HEK293 (cell line): ENCODE results near the gene EXTL1.

ENCODE experiments used
- FEZF1 ChIP-seq: fragments of 450-650 bp; formaldehyde crosslinking; IDR thresholded peaks from 2 replicates; pipeline ENCODE4 v1.5.1; 2016; ENCODE audit warnings: missing biosample characterization, missing genetic modification characterization
- SCRT1 ChIP-seq: fragments of 450-650 bp; formaldehyde crosslinking; IDR thresholded peaks from 2 replicates; pipeline ENCODE4 v1.5.1; 2016; ENCODE audit warnings: missing biosample characterization, missing genetic modification characterization, borderline replicate concordance
- TCF7L2 ChIP-seq: IDR thresholded peaks from 2 replicates; pipeline ENCODE4 v1.6.1; 2011; ENCODE audit warnings: low read depth, mild to moderate bottlenecking, inconsistent platforms, low read length, moderate library complexity, borderline replicate concordance
- ZNF133 ChIP-seq: fragments of 450-650 bp; formaldehyde crosslinking; IDR thresholded peaks from 2 replicates; pipeline ENCODE4 v1.5.1; 2016; ENCODE audit warnings: missing biosample characterization, missing genetic modification characterization
- ZNF140 ChIP-seq: fragments of 450-650 bp; formaldehyde crosslinking; IDR thresholded peaks from 2 replicates; pipeline ENCODE4 v1.5.1; 2016; ENCODE audit warnings: missing biosample characterization, missing genetic modification characterization
- ZNF24 ChIP-seq: fragments of 450-650 bp; formaldehyde crosslinking; IDR thresholded peaks from 2 replicates; pipeline ENCODE4 v1.5.1; 2016; ENCODE audit warnings: missing biosample characterization, missing genetic modification characterization
- ZNF274 ChIP-seq, 2 experiments: fragments of 200-500 bp in 1 of 2; fragments of 450-650 bp in 1 of 2; sonication (Bioruptor generic) in 1 of 2; formaldehyde crosslinking in 1 of 2; IDR thresholded peaks; 2 replicates each; pipeline versions ENCODE4 v1.5.1 to v1.6.1; 2014 to 2016; ENCODE audit warnings: borderline replicate concordance in 1 of 2, inconsistent platforms in 1 of 2, low read length in 1 of 2, missing biosample characterization in 1 of 2, missing genetic modification characterization in 1 of 2
- ZNF777 ChIP-seq: fragments of 450-650 bp; formaldehyde crosslinking; IDR thresholded peaks from 2 replicates; pipeline ENCODE4 v1.5.1; 2017; ENCODE audit warnings: missing biosample characterization, missing genetic modification characterization, borderline replicate concordance
- ZNF792 ChIP-seq: fragments of 450-650 bp; formaldehyde crosslinking; IDR thresholded peaks from 2 replicates; pipeline ENCODE4 v1.5.1; 2016; ENCODE audit warnings: missing biosample characterization, missing genetic modification characterization
- TF ChIP-seq, protein P1 (sequence below): fragments of 450-650 bp; formaldehyde crosslinking; IDR thresholded peaks from 2 replicates; pipeline ENCODE4 v1.5.1; 2016; ENCODE audit warnings: missing biosample characterization, missing genetic modification characterization

DNA sequence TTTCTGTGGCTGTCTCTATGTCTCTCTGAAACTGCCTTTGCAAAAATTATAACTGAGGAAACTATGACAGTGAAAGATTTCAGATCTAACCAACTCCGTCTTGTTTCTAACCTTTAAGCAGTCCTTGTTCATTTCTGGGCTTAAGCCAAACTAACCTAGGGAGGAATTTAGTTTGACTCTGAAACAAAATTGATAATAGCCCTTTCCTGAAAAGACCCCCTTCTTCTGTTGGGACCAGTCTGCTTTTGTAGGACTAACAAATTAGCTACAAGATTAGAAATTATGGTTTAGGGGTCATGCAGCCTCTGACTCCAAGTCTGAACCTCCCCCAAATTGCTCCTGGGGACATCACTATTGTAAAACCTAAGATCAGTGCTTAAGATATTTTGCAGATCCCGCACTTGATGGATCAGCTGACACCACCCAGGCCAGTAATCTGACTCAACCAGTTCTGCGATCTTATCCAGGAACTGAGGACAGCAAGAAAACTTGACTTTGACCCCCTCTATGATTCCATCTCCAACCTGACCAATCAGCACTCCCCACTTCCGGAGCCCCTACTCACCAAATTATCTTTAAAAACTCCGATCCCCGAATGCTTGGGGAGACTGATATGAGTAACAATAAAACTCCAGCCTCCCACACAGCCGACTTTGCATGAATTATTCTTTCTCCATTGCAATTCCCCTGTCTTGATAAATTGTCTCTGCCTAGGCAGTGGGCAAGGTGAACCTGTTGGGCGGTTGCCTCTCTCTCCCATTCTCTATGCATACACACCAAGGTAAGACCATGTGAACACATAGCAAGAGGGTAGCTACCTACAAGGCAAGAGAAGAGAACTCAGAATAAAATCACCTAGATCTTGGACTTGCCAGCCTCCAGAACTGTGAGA, 57.0 kb downstream of the EXTL1 start:
- no peak for TF ChIP-seq ZNF274 (IDR thresholded peaks at IDR 0.05; ENCODE audit: low read length)
- TF ChIP-seq ZNF274 (tag by site-specific recombination; IDR thresholded peaks at IDR 0.05; ENCODE audit: borderline replicate concordance): no peak
- TF ChIP-seq ZNF792 (tag by site-specific recombination): no peak
- no peak for TF ChIP-seq ZNF140 (tag by site-specific recombination)
- TF ChIP-seq, protein P1, sequence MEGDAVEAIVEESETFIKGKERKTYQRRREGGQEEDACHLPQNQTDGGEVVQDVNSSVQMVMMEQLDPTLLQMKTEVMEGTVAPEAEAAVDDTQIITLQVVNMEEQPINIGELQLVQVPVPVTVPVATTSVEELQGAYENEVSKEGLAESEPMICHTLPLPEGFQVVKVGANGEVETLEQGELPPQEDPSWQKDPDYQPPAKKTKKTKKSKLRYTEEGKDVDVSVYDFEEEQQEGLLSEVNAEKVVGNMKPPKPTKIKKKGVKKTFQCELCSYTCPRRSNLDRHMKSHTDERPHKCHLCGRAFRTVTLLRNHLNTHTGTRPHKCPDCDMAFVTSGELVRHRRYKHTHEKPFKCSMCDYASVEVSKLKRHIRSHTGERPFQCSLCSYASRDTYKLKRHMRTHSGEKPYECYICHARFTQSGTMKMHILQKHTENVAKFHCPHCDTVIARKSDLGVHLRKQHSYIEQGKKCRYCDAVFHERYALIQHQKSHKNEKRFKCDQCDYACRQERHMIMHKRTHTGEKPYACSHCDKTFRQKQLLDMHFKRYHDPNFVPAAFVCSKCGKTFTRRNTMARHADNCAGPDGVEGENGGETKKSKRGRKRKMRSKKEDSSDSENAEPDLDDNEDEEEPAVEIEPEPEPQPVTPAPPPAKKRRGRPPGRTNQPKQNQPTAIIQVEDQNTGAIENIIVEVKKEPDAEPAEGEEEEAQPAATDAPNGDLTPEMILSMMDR (tag by site-specific recombination): no peak
- no peak for TF ChIP-seq ZNF777
- TF ChIP-seq TCF7L2: no peak
- no peak for TF ChIP-seq ZNF133 (tag by site-specific recombination)
- no peak for TF ChIP-seq FEZF1
- no peak for TF ChIP-seq ZNF24
- TF ChIP-seq SCRT1: no peak
